Body of pancreas (tissue), 4 donors: ENCODE data around the gene CCDC13. TPM values are rescaled to one million over a fixed set of nuclear protein-coding genes. Genes with fewer than 3 reads are reported as not detected.
A peak's percentile ranks its signal among the peaks of the same experiment; 100 is the strongest.

Experiments used
- ATAC-seq: fragments of 150-250 bp; one replicate; pipeline ENCODE4 v1.9.1; 2016
- DNase-seq, 4 donors: peaks; one replicate each; pipeline ENCODE4 v3.0.0-alpha.2; 2019
- H3K27ac ChIP-seq, 4 donors: fragments of 200-600 bp; sonication (generic); 1 replicate in 3 of 4; 2 replicates in 1 of 4; pipeline versions ENCODE4 v1.5.1 to v1.6.1; 2016 to 2019; ENCODE audit warnings: mild to moderate bottlenecking in 1 of 4, mixed read lengths in 1 of 4, moderate library complexity in 1 of 4
- H3K27me3 ChIP-seq, 2 donors: fragments of 200-600 bp; sonication (generic); one replicate each; pipeline ENCODE4 v1.6.0; 2016; ENCODE audit warnings: mild to moderate bottlenecking in 1 of 2
- H3K36me3 ChIP-seq, 2 donors: fragments of 200-600 bp; sonication (generic); replicated peaks in 1 of 2; 2 replicates each; pipeline ENCODE4 v1.5.1; 2016; ENCODE audit warnings: low read depth in 2 of 2; ENCODE audit not compliant: insufficient read depth in 1 of 2
- H3K4me1 ChIP-seq: fragments of 200-600 bp; sonication (generic); one replicate; pipeline ENCODE4 v1.6.0; 2016
- H3K4me3 ChIP-seq, 2 donors: fragments of 200-600 bp; sonication (generic); 1 replicate in 1 of 2; 2 replicates in 1 of 2; pipeline ENCODE4 v1.5.1; 2016 to 2019
- H3K9me3 ChIP-seq, 3 donors: fragments of 200-600 bp; sonication (generic); 1 replicate in 2 of 3; 2 replicates in 1 of 3; pipeline ENCODE4 v1.5.1; 2016
- POLR2A ChIP-seq, 3 donors: fragments of 450-650 bp; IDR thresholded peaks; one replicate each; pipeline ENCODE4 v1.6.1; 2016; ENCODE audit warnings: antibody characterized with exemption in 3 of 3, mild to moderate bottlenecking in 2 of 3
- WGBS, 2 donors: methylation state at CpG; one replicate each; pipeline ENCODE4 v1.1.5; 2017; 5-methylcytosine and 5-hydroxymethylcytosine counted together
- intact Hi-C: fragments of 100-400 bp; cut with DNase I; formaldehyde crosslinking; loops from one replicate; pipeline ENCODE4 v1.15.1; 2023
- total RNA-seq, 2 donors: library from RNA; depleted of rRNA; stranded (reverse); fragments of >200 nt; gene quantifications; one replicate each; pipeline ENCODE4 v1.1.0, GENCODE V29; 2016
- TF ChIP-seq, protein P1 (sequence below), 7 experiments: fragments of 450-650 bp in 4 of 7; fragments of 200-600 bp in 3 of 7; sonication (generic) in 3 of 7; IDR thresholded peaks; one replicate each; pipeline ENCODE4 v1.5.1; 2016 to 2019; ENCODE audit warnings: antibody characterized with exemption in 7 of 7

Gene CCDC13
- total RNA-seq, 2 donors from 2014 or later, result 3.9 to 6.3 TPM

GRCh38 chr3:42746455-42747450, 26.3 kb downstream of the CCDC13 start:
- peak overlapping the region; percentile 48 to 79 (median 74) for H3K27ac ChIP-seq
- H3K36me3 ChIP-seq, result no peaks in the 10 kb centered on the region
- no peak overlapping the region for H3K4me3 ChIP-seq
- TF ChIP-seq POLR2A (IDR thresholded peaks at IDR 0.05), result peak in 1 of 3 donors; percentile 23
- TF ChIP-seq, protein P1, sequence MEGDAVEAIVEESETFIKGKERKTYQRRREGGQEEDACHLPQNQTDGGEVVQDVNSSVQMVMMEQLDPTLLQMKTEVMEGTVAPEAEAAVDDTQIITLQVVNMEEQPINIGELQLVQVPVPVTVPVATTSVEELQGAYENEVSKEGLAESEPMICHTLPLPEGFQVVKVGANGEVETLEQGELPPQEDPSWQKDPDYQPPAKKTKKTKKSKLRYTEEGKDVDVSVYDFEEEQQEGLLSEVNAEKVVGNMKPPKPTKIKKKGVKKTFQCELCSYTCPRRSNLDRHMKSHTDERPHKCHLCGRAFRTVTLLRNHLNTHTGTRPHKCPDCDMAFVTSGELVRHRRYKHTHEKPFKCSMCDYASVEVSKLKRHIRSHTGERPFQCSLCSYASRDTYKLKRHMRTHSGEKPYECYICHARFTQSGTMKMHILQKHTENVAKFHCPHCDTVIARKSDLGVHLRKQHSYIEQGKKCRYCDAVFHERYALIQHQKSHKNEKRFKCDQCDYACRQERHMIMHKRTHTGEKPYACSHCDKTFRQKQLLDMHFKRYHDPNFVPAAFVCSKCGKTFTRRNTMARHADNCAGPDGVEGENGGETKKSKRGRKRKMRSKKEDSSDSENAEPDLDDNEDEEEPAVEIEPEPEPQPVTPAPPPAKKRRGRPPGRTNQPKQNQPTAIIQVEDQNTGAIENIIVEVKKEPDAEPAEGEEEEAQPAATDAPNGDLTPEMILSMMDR (IDR thresholded peaks at IDR 0.05), result no peak
- WGBS, 2 donors, result 45 to 60% methylated on average over 11 of the region's 11 CpGs
- peak in 3 of 4 donors; percentile 32 to 57 (median 54) for DNase-seq
- ATAC-seq, result peak; percentile 63
- intact Hi-C loops, result no loop called here
- peaks cover 47% of the 10 kb centered on the region for H3K4me1 ChIP-seq
- no peaks in the 10 kb centered on the region for H3K27me3 ChIP-seq
- no peaks in the 10 kb centered on the region for H3K9me3 ChIP-seq

GRCh38 chr3:42745776-42746454, 27.1 kb downstream of the CCDC13 start:
- H3K27me3 ChIP-seq, result no peaks in the 10 kb centered on the region
- H3K36me3 ChIP-seq, result no peaks in the 10 kb centered on the region
- DNase-seq (no peak), ATAC-seq (peak; percentile 21)
- WGBS, 2 donors, result 52 to 63% methylated on average over 6 to 8 of the region's 8 CpGs
- H3K4me1 ChIP-seq, result peaks cover 47% of the 10 kb centered on the region
- H3K9me3 ChIP-seq, result no peaks in the 10 kb centered on the region
- TF ChIP-seq, protein P1 (IDR thresholded peaks at IDR 0.05), result no peak
- no peak for TF ChIP-seq POLR2A (IDR thresholded peaks at IDR 0.05)
- peak overlapping the region; percentile 48 to 79 (median 74) for H3K27ac ChIP-seq
- intact Hi-C loops, result no loop called here
- no peak overlapping the region for H3K4me3 ChIP-seq

GRCh38 chr3:42745291-42745745, 27.7 kb downstream of the CCDC13 start:
- Histone ChIP-seq H3K9me3 (no peaks in the 10 kb centered on the region), H3K27me3 (no peaks in the 10 kb centered on the region), H3K4me1 (peaks cover 47% of the 10 kb centered on the region), H3K36me3 (no peaks in the 10 kb centered on the region), H3K27ac (peak overlapping the region in 3 of 4 donors; percentile 73 to 79 (median 75)), H3K4me3 (no peak overlapping the region)
- WGBS, 2 donors, result 67 to 81% methylated on average over 3 of the region's 3 CpGs
- TF ChIP-seq, protein P1 (IDR thresholded peaks at IDR 0.05), result no peak
- no peak for TF ChIP-seq POLR2A (IDR thresholded peaks at IDR 0.05)
- ATAC-seq (no peak), DNase-seq (no peak)
- intact Hi-C loops, result no loop called here

- DNase-seq (no peak), ATAC-seq (no peak)
- no peak for TF ChIP-seq POLR2A (IDR thresholded peaks at IDR 0.05)
- TF ChIP-seq, protein P1 (IDR thresholded peaks at IDR 0.05), result no peak
- Histone ChIP-seq H3K27ac (no peak overlapping the region), H3K4me1 (peaks cover 37% of the 10 kb centered on the region), H3K9me3 (no peaks in the 10 kb centered on the region), H3K36me3 (no peaks in the 10 kb centered on the region), H3K27me3 (no peaks in the 10 kb centered on the region), H3K4me3 (no peak overlapping the region)
- WGBS, 2 donors, result 81 to 89% methylated on average over 7 of the region's 7 CpGs
- intact Hi-C loops, result no loop called here
Measured at GRCh38 chr3:42743204-42743995, 29.7 kb downstream of the CCDC13 start.
